ENCODE measurements around the gene CTNNA1. TPM values are rescaled to one million over a fixed set of nuclear protein-coding genes. Genes with fewer than 3 reads are reported as not detected.

The CTNNA1 gene
- total and polyA plus RNA-seq, 2 of the 8 experiments (the other 6 are each of a cell fraction or from before 2014, with no cell fraction given), result 115 to 349 TPM

GRCh38 chr5:138983984-138984383, 230.8 kb downstream of the CTNNA1 start (continued):
- TF ChIP-seq SRF (IDR thresholded peaks at IDR 0.05; ENCODE audit: low read depth, low read length) (no peak), NRF1 (IDR thresholded peaks at IDR 0.05; ENCODE audit: low read depth, low read length) (no peak), CBX8 (IDR thresholded peaks at IDR 0.05; ENCODE audit: borderline replicate concordance, low read depth, low read length) (no peak), CHD7 (IDR thresholded peaks at IDR 0.05; ENCODE audit: insufficient replicate concordance, low read length) (no peak), ZNF274 (IDR thresholded peaks at IDR 0.05; ENCODE audit: borderline replicate concordance, extremely low read depth, low read length) (no peak), CBX5 (IDR thresholded peaks at IDR 0.05; ENCODE audit: low read depth, low read length) (no peak)
- TF ChIP-seq, protein P1, sequence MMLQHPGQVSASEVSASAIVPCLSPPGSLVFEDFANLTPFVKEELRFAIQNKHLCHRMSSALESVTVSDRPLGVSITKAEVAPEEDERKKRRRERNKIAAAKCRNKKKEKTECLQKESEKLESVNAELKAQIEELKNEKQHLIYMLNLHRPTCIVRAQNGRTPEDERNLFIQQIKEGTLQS (IDR thresholded peaks at IDR 0.05; ENCODE audit: insufficient read depth, low read depth, low read length), result no peak
